ENCODE measurements around the gene RABEP1. TPM values are rescaled to one million over a fixed set of nuclear protein-coding genes. Genes with fewer than 3 reads are reported as not detected.

Gene RABEP1
- total and polyA plus RNA-seq, 2 experiments from 2014 or later: 31.0 to 47.9 TPM

DNA sequence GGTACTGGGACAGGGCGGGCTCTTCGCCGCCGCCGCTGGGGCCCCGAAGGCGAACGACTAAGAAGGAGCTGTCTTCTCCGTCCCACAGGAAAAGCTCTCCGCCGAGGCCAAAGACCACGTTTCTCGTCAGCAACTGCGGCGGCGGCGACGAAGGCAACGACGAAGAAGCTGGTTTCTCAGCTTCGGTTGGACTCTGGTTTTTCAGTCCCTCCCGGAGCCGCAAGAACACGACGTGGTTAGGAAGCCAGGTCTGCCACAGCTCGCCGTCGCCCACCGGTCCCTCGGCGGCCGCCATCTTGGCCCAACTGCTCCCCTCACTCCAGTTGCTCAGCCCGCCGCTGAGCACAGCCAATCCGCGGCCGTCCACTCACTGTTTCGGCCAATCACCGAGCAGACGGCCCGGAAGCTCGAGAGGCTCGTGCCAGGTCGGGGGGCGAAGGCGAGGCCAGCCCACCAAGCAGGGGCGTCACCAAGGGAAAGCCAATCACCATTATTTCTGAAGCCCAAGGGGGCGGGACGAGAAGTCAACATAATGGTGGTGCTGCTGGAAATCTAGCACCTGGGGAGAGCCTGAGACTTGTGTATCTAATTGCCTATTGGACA is 137.4 kb downstream of the RABEP1 start, which contains the start of gene NUP88:
Gene NUP88 (minus strand): TSS at position 307 of the 603 bp plus-strand sequence. CDS start 12 bp downstream, at position 295.
- WGBS (ENCODE audit: low lambda C conversion rate, missing lambda C conversion rate): under 1% methylated on average over 49 of the region's 49 CpGs
- Histone ChIP-seq H3K9me3 (ENCODE audit: low read depth) (no peaks in the 10 kb centered on the region), H3K27me3 (no peaks in the 10 kb centered on the region), H3K9me2 (replicated peaks; ENCODE audit: insufficient read depth) (no peaks in the 10 kb centered on the region), H3K4me1 (ENCODE audit: insufficient read depth) (peaks cover 23% of the 10 kb centered on the region), H4K20me1 (ENCODE audit: insufficient read depth, poor library complexity, severe bottlenecking) (no peaks in the 10 kb centered on the region), H2AFZ (peak within 1 kb of the TSS; percentile 45), H3K79me2 (peaks cover 81% of the 10 kb centered on the region), H3K4me3 (peak within 1 kb of the TSS; percentile 59), H3K27ac (peak within 1 kb of the TSS; percentile 97), H3K36me3 (replicated peaks; ENCODE audit: insufficient read depth, low read depth) (no peaks in the 10 kb centered on the region), H3K4me2 (peak within 1 kb of the TSS; percentile 90)
- peak; percentile 98 for DNase-seq (ENCODE audit: low spot score)
- TF ChIP-seq, protein P1, sequence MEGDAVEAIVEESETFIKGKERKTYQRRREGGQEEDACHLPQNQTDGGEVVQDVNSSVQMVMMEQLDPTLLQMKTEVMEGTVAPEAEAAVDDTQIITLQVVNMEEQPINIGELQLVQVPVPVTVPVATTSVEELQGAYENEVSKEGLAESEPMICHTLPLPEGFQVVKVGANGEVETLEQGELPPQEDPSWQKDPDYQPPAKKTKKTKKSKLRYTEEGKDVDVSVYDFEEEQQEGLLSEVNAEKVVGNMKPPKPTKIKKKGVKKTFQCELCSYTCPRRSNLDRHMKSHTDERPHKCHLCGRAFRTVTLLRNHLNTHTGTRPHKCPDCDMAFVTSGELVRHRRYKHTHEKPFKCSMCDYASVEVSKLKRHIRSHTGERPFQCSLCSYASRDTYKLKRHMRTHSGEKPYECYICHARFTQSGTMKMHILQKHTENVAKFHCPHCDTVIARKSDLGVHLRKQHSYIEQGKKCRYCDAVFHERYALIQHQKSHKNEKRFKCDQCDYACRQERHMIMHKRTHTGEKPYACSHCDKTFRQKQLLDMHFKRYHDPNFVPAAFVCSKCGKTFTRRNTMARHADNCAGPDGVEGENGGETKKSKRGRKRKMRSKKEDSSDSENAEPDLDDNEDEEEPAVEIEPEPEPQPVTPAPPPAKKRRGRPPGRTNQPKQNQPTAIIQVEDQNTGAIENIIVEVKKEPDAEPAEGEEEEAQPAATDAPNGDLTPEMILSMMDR (IDR thresholded peaks at IDR 0.05; ENCODE audit: poor library complexity): no peak
- TF ChIP-seq EZH2 (IDR thresholded peaks at IDR 0.05; ENCODE audit: borderline replicate concordance): no peak
- TF ChIP-seq EZH2phosphoT487 (IDR thresholded peaks at IDR 0.05; ENCODE audit: low read depth, severe bottlenecking, unreplicated experiment): no peak

DNA sequence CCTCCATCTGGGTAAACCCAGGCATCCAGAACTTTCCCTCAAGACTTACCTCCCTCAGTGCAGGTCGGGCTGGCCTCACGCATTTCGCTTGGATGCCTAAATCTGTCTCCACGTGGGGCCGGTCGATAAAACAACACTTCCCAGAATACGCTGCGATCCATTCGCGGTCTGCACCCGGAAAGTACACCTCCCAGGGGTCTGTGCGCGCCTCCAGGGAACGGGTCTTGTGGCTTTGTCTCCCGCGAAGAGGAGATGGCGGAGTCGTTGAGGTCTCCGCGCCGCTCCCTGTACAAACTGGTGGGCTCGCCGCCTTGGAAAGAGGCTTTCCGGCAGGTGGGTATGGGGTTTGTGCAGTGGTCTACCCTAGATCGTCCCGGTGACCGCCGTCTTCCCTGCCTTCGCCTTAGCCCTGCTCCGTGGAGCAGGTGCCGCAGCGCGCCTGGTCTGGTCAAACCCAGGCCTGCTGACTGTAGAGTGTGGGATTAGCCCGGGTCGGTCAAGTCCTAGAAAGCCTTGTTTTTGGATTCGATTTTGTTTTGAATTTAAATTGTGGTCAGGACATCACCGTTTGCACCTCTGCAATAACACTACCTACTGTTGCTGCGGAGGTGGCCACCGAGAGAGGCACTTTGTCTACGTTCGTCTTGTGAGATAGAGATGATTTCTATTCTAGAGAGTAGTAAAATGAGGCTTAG is 138.0 kb downstream of the RABEP1 start, which contains the start of gene RPAIN:
Gene RPAIN (plus strand): TSS at position 224 of the 695 bp plus-strand sequence. CDS start 29 bp downstream, at position 253.
- peak; percentile 93 for DNase-seq (ENCODE audit: low spot score)
- Histone ChIP-seq H3K4me1 (ENCODE audit: insufficient read depth) (peaks cover 23% of the 10 kb centered on the region), H4K20me1 (ENCODE audit: insufficient read depth, poor library complexity, severe bottlenecking) (no peaks in the 10 kb centered on the region), H3K9me2 (replicated peaks; ENCODE audit: insufficient read depth) (no peaks in the 10 kb centered on the region), H3K4me2 (peak within 1 kb of the TSS; percentile 90), H3K27me3 (no peaks in the 10 kb centered on the region), H3K4me3 (peak within 1 kb of the TSS; percentile 59), H3K79me2 (peaks cover 77% of the 10 kb centered on the region), H3K27ac (peak within 1 kb of the TSS; percentile 97), H3K9me3 (ENCODE audit: low read depth) (no peaks in the 10 kb centered on the region), H2AFZ (peak within 1 kb of the TSS; percentile 45), H3K36me3 (replicated peaks; ENCODE audit: insufficient read depth, low read depth) (no peaks in the 10 kb centered on the region)
- TF ChIP-seq, protein P1 (IDR thresholded peaks at IDR 0.05; ENCODE audit: poor library complexity): no peak
- WGBS (ENCODE audit: low lambda C conversion rate, missing lambda C conversion rate): 1% methylated on average over 41 of the region's 41 CpGs

DNA sequence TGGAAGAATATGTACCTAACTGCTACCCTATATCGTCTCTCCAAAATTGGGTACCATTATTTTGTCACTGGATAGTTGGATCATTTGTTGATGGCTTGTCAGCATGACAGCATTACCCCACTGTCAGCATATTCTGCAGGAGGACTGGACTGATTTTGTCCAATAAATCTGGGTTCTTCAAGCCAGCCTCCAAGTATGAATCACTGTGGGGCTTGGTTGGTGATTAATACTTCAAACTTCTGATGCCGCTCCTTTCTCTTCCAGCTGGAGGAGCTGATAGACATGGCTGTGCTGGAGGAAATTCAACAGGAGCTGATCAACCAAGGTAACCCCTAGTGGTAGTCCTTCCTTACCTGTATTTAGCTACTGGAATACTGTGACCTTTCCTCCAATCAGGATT is 140.4 kb downstream of the RABEP1 start:
- 89% methylated on average over 2 of the region's 2 CpGs for WGBS (ENCODE audit: low lambda C conversion rate, missing lambda C conversion rate)
- H4K20me1 ChIP-seq (ENCODE audit: insufficient read depth, poor library complexity, severe bottlenecking): no peaks in the 10 kb centered on the region
- H3K9me3 ChIP-seq (ENCODE audit: low read depth): no peaks in the 10 kb centered on the region
- peaks cover 55% of the 10 kb centered on the region for H3K79me2 ChIP-seq
- DNase-seq (ENCODE audit: low spot score): no peak
- TF ChIP-seq EZH2phosphoT487 (IDR thresholded peaks at IDR 0.05; ENCODE audit: low read depth, severe bottlenecking, unreplicated experiment) (no peak), EZH2 (IDR thresholded peaks at IDR 0.05; ENCODE audit: borderline replicate concordance) (no peak)
- TF ChIP-seq, protein P1 (IDR thresholded peaks at IDR 0.05; ENCODE audit: poor library complexity): no peak
- H2AFZ ChIP-seq: no peak overlapping the region
- no peak overlapping the region for H3K27ac ChIP-seq
- no peaks in the 10 kb centered on the region for H3K9me2 ChIP-seq (replicated peaks; ENCODE audit: insufficient read depth)
- H3K4me1 ChIP-seq (ENCODE audit: insufficient read depth): peaks cover 11% of the 10 kb centered on the region
- H3K36me3 ChIP-seq (replicated peaks; ENCODE audit: insufficient read depth, low read depth): no peaks in the 10 kb centered on the region
- no peaks in the 10 kb centered on the region for H3K27me3 ChIP-seq
- no peak overlapping the region for H3K4me3 ChIP-seq
- H3K4me2 ChIP-seq: no peak overlapping the region
